Forelimb muscle (tissue), 1 donor: ENCODE results near the gene PCNX3. TPM values are rescaled to one million over a fixed set of nuclear protein-coding genes. Genes with fewer than 3 reads are reported as not detected.

Experiments
- polyA plus RNA-seq: library from polyadenylated mRNA; unstranded; fragments of 120-200 nt; gene quantifications from one replicate; pipeline ENCODE4 v1.2.1, GENCODE V29; 2013; ENCODE audit not compliant: insufficient read length

Gene PCNX3
- polyA plus RNA-seq, 1 donor: 18.0 TPM

Other genes starting within 250 kb of the PCNX3 start
- gene SLC25A45, start 233.1 kb upstream of the PCNX3 start, polyA plus RNA-seq: 5.7 TPM
- 8.9 TPM for gene FRMD8, start 229.1 kb upstream of the PCNX3 start, polyA plus RNA-seq
- gene NEAT1, start 193.0 kb upstream of the PCNX3 start, polyA plus RNA-seq: 94.1 TPM
- gene MALAT1, start 116.7 kb upstream of the PCNX3 start, polyA plus RNA-seq: 200 TPM
- gene SCYL1, start 90.7 kb upstream of the PCNX3 start, polyA plus RNA-seq: 43.6 TPM
- 131 TPM for gene LTBP3, start 57.4 kb upstream of the PCNX3 start, polyA plus RNA-seq
- 53.9 TPM for gene ZNRD2, start 45.3 kb upstream of the PCNX3 start, polyA plus RNA-seq
- gene FAM89B, start 43.2 kb upstream of the PCNX3 start, polyA plus RNA-seq: 37.3 TPM
- gene EHBP1L1, start 39.7 kb upstream of the PCNX3 start, polyA plus RNA-seq: 355 TPM
- 1.4 TPM for gene KCNK7, start 20.0 kb upstream of the PCNX3 start, polyA plus RNA-seq
- 30.1 TPM for gene MAP3K11, start 1.6 kb upstream of the PCNX3 start, polyA plus RNA-seq
- 34.0 TPM for gene SIPA1, start 22.3 kb downstream of the PCNX3 start, polyA plus RNA-seq
- gene RELA, start 47.1 kb downstream of the PCNX3 start, polyA plus RNA-seq: 42.1 TPM
- 38.0 TPM for gene KAT5, start 96.5 kb downstream of the PCNX3 start, polyA plus RNA-seq
- gene RNASEH2C, start 105.0 kb downstream of the PCNX3 start, polyA plus RNA-seq: 30.2 TPM
- gene AP5B1, start 165.2 kb downstream of the PCNX3 start, polyA plus RNA-seq: 1.5 TPM
- gene OVOL1, start 171.3 kb downstream of the PCNX3 start, polyA plus RNA-seq: not detected
- 1.8 TPM for gene SNX32, start 218.2 kb downstream of the PCNX3 start, polyA plus RNA-seq
- 578 TPM for gene CFL1, start 242.4 kb downstream of the PCNX3 start, polyA plus RNA-seq
- gene MUS81, start 244.7 kb downstream of the PCNX3 start, polyA plus RNA-seq: 43.9 TPM